ENCODE results near the gene UPK1B.
"Not testable (repeated sequence)": the region's sequence is repeated elsewhere in the genome, so short reads cannot be mapped to it uniquely, and the experiment has no call there.

The UPK1B gene

GRCh38 chr3:119240591-119241434 lies 67.4 kb downstream of the UPK1B start, which contains the start of gene B4GALT4:
Gene B4GALT4 (minus strand): TSS chr3:119240878. CDS start chr3:119230099, 10,779 bp downstream.
- peak; percentile 55 for DNase-seq (ENCODE audit: low read depth, low spot score)
- peak within 1 kb of the TSS; percentile 67 for H3K4me3 ChIP-seq (ENCODE audit: low read length)

GRCh38 chr3:119242387-119243057 lies 69.1 kb downstream of the UPK1B start:
- DNase-seq (ENCODE audit: low read depth, low spot score); H3K4me3 ChIP-seq (ENCODE audit: low read length): not testable (repeated sequence)

- DNase-seq (ENCODE audit: low read depth, low spot score); H3K4me3 ChIP-seq (ENCODE audit: low read length): not testable (repeated sequence)
Measured at GRCh38 chr3:119243058-119243529, 69.7 kb downstream of the UPK1B start.

- H3K4me3 ChIP-seq (ENCODE audit: low read length) = no peak overlapping the region
- no peak for DNase-seq (ENCODE audit: low read depth, low spot score)
Measured at GRCh38 chr3:119243712-119244111, 70.3 kb downstream of the UPK1B start.

GRCh38 chr3:119245778-119246177 lies 72.4 kb downstream of the UPK1B start:
- DNase-seq (ENCODE audit: low read depth, low spot score) = no peak
- no peak overlapping the region for H3K4me3 ChIP-seq (ENCODE audit: low read length)

All from Jurkat, Clone E6-1 (cell line).